C4-2B (cell line): ENCODE data around the gene SLC39A11.

Source experiments
- ZFX ChIP-seq: fragments of 450-650 bp; IDR thresholded peaks from 2 replicates; pipeline ENCODE4 v1.6.1; 2017
- TF ChIP-seq, protein P1 (sequence below): fragments of 450-650 bp; conservative IDR thresholded peaks from 2 replicates; pipeline ENCODE4 v1.5.1; 2017; ENCODE audit warnings: mild to moderate bottlenecking

DNA sequence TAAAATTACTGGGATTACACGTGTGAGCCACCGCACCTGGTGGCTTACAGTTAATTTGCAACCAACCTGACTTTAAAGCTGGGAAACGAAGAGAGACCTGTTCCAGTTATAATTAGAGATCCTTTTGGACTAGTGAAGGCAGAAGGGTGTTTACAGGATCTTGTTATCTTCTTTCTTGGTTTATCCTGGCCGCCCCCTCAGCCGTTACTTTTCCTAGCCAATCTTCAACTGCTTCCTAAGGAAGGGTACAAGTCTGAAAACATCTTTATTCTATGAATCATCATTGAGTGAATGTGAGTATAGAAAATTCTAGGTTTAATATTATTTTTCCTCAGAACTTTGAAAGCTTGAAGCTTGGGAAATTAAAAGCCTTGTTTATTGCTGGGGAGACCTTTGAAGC lies 286.5 kb downstream of the SLC39A11 start:
- TF ChIP-seq, protein P1, sequence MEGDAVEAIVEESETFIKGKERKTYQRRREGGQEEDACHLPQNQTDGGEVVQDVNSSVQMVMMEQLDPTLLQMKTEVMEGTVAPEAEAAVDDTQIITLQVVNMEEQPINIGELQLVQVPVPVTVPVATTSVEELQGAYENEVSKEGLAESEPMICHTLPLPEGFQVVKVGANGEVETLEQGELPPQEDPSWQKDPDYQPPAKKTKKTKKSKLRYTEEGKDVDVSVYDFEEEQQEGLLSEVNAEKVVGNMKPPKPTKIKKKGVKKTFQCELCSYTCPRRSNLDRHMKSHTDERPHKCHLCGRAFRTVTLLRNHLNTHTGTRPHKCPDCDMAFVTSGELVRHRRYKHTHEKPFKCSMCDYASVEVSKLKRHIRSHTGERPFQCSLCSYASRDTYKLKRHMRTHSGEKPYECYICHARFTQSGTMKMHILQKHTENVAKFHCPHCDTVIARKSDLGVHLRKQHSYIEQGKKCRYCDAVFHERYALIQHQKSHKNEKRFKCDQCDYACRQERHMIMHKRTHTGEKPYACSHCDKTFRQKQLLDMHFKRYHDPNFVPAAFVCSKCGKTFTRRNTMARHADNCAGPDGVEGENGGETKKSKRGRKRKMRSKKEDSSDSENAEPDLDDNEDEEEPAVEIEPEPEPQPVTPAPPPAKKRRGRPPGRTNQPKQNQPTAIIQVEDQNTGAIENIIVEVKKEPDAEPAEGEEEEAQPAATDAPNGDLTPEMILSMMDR = no peak
- no peak for TF ChIP-seq ZFX
